CD1c-positive myeloid dendritic cell (primary cell): Measurements from ENCODE around the gene CAMKMT.
A peak's percentile ranks its signal among the peaks of the same experiment; 100 is the strongest.

ENCODE experiments used
- DNase-seq: peaks from one replicate; pipeline ENCODE4 v3.0.0-alpha.2; 2016; ENCODE audit errors: extremely low spot score

Gene CAMKMT

GRCh38 chr2:44689516-44689915 lies 327.8 kb downstream of the CAMKMT start:
- no peak for DNase-seq

- DNase-seq, result no peak
These were observed 329.5 kb downstream of the CAMKMT start for GRCh38 chr2:44691174-44691785.

GRCh38 chr2:44692821-44693220 lies 331.1 kb downstream of the CAMKMT start:
- DNase-seq, result no peak

GRCh38 chr2:44700824-44701223 lies 339.1 kb downstream of the CAMKMT start:
- no peak for DNase-seq

- DNase-seq, result no peak
These were observed 343.6 kb downstream of the CAMKMT start for GRCh38 chr2:44705356-44705755.

DNA sequence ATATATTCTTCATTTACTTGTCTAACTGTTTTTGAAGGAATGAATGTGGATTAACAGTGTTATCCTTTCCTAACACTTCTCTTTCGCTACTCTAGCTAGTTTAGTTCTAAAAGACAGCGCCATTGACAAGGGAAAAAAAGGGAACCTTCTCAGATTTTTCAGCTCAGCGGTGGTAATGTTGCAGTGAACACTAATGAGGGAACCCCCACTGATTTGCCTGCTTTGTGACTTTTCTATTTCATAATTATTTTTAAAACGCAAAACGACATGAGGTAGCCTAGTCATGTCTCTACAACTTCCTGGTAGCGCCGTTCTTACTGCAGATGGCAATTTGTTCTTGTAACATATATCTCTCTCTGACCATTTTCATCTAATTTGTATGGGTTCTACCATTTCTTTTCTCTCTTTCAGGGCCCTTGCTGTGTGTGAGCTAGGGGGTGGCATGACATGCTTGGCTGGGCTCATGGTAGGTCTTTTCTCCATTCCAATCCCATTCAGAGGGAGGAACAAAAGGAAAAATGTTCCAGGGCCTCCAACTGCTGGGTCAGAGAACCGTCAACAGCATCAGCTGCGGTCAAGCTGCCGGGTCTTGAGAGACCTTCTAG lies 344.2 kb downstream of the CAMKMT start:
- no peak for DNase-seq

DNA sequence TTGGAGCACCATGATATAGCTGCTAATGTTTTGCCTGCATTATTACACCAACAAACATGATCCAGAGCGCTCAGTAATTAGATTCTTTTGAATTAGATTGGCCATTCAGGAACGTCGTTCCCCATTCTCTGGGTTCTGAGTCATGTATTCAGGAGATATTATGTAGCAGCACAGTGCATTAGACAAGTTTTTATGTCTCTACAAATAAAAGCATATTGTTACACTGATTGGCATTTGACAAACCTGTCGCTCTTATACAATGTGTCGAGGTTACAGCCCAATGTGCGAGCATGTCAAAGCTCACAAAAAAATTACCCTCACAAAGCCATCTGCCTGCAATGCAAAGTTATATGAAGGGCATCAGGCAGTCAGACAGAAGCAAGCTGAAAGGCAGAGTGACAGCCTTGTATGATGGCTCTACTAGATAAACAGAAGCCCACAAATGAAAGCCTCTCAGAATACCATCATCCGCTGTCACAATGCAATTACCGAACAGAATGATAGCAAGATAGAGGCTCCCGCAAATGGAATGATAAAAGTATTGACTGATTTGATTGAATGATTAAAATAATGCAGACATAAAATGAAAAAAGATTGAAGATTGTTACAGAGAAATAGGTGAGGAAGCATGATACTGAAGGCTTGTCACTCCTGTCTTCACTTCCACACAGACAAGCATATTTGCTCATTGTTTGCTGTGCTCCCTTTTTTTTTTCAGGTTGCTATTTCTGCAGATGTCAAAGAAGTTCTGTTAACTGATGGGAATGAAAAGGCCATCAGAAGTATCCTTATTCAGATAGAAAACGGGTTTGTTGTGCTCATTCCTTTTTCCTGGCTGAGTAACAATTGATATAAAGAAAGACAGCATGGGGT lies 345.2 kb downstream of the CAMKMT start:
- DNase-seq, result no peak

DNA sequence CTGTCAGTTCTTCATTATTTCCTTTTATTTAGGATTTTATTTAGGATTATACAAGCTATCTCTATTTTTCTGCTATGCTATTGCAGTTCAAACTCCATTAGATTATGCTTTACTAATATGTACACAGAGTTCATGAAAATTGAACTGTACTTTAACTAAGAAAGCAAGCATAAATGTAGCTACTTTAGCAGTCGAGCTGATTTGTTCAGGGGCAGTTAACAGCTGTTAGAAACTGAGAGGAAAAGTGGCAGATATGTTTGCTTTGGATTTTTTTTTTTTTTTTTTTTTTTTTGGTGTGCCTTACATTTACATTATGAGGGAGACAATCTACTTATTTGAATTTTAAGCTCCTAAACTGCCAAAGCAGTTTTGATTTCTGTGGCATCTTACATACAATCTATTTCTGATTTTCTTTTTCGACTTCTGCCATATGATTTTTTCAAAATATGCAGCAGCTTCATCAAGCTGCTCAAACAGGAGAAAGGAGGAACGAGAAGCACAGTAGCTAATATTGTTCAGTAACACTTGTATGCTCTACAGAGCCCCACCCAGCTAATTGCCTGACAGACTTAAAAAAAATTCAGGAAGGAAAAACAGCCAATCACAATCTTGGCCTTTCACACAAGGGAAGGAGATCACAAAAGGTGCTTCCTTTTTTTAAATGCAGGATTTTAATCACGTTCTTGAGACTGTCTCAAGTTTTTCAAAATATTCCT lies 346.4 kb downstream of the CAMKMT start:
- DNase-seq, result peak; percentile 82

- DNase-seq, result no peak
These were observed 346.9 kb downstream of the CAMKMT start for GRCh38 chr2:44708661-44709000.

DNA sequence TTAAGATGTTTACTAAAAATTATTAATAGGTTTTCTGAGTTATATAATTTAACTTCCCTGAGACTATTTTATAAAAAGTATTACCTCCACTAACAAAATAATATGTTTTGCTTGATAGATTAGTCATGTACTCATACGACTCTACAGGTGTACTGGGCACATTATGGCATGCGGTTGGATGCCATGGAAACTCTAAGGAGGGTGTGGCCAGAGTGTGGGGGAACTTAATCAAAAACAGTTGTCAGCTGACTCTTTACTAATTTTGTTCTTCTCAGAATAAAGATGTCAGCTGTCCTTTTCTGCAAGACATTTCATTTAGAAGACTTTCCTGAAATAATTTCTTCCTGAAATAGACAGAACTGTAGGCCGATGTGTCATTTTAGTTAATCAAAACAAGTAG lies 351.4 kb downstream of the CAMKMT start:
- DNase-seq, result no peak

GRCh38 chr2:44715671-44716081 lies 353.9 kb downstream of the CAMKMT start:
- DNase-seq, result no peak

DNA sequence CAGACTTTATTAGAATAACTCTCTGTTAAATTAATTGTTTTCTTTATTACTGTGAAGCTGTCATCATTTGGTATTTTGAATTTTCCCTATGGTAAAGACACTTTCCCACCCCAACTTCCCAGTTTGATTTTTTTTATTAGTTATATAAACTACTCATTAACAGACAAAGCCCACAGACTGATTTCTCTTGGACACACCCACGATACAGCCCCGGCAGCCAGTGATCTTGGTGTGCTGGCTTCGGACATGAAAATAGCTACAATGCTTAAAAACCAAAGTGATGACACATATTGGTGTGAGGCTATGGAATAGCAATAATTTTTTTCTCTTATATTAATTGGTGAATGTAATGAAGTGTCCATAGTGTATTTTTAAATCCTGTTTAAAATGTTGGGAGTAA lies 354.4 kb downstream of the CAMKMT start:
- no peak for DNase-seq

- DNase-seq, result no peak
These were observed 356.7 kb downstream of the CAMKMT start for GRCh38 chr2:44718431-44718830.

DNA sequence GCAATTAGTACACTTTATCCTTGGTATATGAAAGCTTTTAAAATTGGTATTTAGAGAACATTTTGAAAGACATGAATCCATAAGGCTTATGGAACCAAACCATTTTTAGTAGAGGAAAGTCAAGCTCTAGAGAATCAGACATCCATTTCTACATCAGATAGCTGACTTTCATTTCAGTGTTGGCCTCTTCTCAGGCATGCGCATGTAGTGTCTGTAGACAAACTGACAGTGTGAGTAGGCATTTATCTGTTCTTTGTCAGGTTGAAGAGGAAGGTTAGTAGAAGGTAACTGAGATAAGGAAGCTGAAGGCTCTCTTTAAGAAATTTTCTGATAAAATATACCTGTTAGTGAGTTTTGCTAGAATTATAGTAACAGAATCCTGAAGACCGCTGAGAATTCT lies 357.8 kb downstream of the CAMKMT start:
- no peak for DNase-seq

DNA sequence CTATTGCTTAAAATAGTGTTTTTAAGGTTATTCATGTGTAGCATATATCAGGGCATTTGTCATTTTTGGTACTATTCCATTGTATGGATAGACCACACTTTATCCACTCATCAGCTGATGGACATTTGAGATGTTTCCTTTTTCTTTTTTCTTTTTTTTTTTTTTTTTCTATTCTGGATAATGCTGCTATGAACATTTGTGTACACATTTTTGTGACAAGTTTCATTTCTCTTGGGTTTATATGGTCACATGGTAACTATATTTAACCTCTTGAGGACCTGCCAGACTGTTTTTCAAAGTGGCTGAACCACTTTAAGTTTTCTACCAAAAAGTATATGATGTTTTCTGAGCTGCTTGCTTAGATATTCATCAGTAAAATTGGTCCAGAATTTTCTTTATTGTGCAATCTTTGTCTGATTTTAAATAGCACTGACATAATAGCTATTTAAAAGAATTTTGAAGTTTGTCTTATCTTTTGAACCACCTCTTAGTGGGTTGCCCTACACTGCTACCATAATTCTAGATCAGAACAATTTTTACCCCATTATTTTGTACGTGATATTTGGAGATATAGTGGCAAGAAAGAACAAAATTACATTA lies 360.4 kb downstream of the CAMKMT start:
- DNase-seq, result no peak

- DNase-seq, result no peak
These were observed 362.2 kb downstream of the CAMKMT start for GRCh38 chr2:44723921-44724320.

DNA sequence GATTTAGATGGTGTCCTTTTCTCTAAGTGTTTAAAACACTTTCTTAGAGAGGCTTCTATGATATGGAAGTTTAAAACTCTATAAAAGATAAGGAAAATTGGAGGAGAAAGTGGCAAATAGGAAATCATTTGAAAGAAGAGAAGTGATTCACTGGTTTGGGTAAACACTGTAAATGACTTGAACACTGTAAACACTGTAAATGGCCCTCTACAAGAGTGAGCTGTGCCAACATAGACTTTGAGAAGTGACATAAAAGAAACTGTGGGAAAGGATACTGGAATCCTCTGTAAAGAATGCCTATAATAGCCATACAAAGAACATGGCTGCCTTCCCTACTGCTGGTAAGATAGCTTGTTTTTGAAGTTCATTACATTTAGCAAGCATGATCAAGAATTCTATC lies 368.8 kb downstream of the CAMKMT start:
- DNase-seq, result no peak

DNA sequence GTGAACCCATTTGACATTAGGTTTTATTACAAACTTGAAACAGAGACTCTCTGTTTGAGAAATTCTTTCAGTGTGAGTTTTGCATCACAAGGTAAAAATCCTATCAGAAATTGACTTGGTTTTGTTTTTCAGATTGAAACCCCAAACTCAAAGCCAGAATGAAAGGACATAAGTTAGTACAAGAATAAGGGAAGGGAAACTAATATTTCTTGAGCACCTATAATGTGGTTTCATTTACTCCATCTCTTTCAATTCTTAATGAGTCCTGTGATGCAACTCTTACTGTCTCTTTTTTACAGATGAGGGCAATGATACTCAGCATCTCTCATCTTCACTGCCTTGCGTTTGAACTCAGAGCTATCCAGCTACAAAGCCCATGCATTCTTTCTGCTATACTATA lies 369.8 kb downstream of the CAMKMT start:
- no peak for DNase-seq

- no peak for DNase-seq
These were observed 374.7 kb downstream of the CAMKMT start for GRCh38 chr2:44736270-44736942.

GRCh38 chr2:44740678-44741077 lies 378.9 kb downstream of the CAMKMT start:
- no peak for DNase-seq

DNA sequence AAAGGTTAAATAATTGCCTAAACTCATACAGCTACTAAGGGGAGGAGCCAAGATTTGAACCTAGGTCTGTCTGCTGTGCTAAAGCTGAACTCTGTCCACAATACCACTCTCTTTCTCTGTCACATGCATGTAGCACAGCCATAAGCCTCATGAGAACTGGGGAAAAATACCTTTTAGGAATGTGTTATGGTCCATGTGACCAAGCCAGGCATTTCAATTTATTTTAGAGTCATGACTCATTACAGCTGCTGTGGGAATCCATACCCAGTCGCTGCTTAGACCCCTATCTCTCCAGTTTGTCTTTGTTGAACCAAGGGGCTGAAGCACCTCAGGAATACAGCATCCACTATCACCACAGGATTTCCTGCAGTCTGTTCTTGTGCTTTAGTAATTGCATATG lies 379.8 kb downstream of the CAMKMT start:
- DNase-seq, result no peak

DNA sequence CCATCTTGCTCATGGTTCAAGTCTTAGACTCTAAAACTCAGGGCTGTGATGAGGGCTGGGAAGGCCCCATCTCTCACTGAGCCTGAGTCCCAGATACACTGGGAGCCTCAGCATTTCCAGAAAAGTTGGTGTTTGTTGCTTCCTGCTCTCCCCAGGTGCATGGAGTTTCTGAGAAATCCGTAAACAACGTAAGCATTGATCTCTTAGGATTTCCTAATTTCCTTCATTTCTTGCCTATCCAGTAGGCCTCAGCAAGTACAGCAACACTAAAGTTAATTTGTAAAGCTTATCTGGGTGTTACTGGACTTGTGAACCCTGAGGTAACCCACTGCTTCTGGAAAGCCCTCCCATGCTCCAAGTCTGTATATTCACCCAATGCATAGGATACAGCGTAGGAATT lies 380.3 kb downstream of the CAMKMT start:
- no peak for DNase-seq
